Measurements from ENCODE around the gene RSU1. TPM values are rescaled to one million over a fixed set of nuclear protein-coding genes. Genes with fewer than 3 reads are reported as not detected.

RSU1 gene
- total and polyA plus RNA-seq, 2 of the 13 experiments (the other 11 are each of a cell fraction or from before 2014, with no cell fraction given) = 32.3 to 35.1 TPM

DNA sequence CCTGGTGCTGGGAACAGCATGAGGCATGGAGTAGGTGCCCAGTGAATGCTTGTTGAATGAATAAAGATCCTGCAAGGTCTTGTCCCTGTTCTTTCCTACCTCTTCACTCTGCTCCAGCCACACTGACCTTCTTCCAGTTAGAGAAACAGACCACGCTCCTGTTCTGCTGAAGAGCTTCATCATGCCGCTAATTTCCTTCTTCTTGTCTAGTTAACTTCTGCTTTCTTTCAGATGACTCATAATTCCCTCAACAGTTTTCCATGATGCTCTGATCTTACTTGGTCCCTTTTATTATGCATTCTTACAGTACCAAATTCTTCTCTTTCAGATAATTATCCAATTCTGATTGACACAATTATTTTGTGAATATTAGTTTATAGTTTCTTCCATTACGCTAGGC lies 236.0 kb downstream of the RSU1 start:
- Histone ChIP-seq H3K27me3 (ENCODE audit: control insufficient read depth in 1 of 2, insufficient read depth in 2 of 2, low read length in 2 of 2) (no peaks in the 10 kb centered on the region), H3K4me2 (ENCODE audit: low read depth, low read length) (no peak overlapping the region), H3K9me3 (ENCODE audit: low read length) (no peaks in the 10 kb centered on the region), H3K4me1 (ENCODE audit: insufficient read depth, low read length) (peaks cover 17% of the 10 kb centered on the region; the same call in 1 of the 2 replicates), H2AFZ (ENCODE audit: low read length) (no peak overlapping the region), H3K9ac (ENCODE audit: insufficient read depth, low read depth, low read length) (no peak overlapping the region), H3K79me2 (ENCODE audit: insufficient read depth, low read length) (no peaks in the 10 kb centered on the region), H3K36me3 (replicated peaks in 1 of 2; ENCODE audit: control insufficient read depth in 1 of 2, insufficient read depth in 2 of 2, low read length in 2 of 2) (no peaks in the 10 kb centered on the region), H3K27ac (ENCODE audit: extremely low read length, insufficient read depth, low read length) (no peak overlapping the region), H4K20me1 (ENCODE audit: insufficient read depth, low read length) (no peaks in the 10 kb centered on the region), H3K4me3 (replicated peaks in 1 of 3; ENCODE audit: insufficient read depth in 1 of 3, low read depth in 2 of 3, low read length in 3 of 3) (no peak overlapping the region)
- ATAC-seq (no peak), DNase-seq (ENCODE audit: low spot score) (no peak), FAIRE-seq (no peak)
- BruUV-seq (replicated peaks) = no TSS peak
- TF ChIP-seq FOXA3 (CRISPR knock-in tag; IDR thresholded peaks at IDR 0.05) = no peak
- TF ChIP-seq, protein P1, sequence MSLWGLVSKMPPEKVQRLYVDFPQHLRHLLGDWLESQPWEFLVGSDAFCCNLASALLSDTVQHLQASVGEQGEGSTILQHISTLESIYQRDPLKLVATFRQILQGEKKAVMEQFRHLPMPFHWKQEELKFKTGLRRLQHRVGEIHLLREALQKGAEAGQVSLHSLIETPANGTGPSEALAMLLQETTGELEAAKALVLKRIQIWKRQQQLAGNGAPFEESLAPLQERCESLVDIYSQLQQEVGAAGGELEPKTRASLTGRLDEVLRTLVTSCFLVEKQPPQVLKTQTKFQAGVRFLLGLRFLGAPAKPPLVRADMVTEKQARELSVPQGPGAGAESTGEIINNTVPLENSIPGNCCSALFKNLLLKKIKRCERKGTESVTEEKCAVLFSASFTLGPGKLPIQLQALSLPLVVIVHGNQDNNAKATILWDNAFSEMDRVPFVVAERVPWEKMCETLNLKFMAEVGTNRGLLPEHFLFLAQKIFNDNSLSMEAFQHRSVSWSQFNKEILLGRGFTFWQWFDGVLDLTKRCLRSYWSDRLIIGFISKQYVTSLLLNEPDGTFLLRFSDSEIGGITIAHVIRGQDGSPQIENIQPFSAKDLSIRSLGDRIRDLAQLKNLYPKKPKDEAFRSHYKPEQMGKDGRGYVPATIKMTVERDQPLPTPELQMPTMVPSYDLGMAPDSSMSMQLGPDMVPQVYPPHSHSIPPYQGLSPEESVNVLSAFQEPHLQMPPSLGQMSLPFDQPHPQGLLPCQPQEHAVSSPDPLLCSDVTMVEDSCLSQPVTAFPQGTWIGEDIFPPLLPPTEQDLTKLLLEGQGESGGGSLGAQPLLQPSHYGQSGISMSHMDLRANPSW (CRISPR knock-in tag; IDR thresholded peaks at IDR 0.05; ENCODE audit: borderline replicate concordance) = no peak
- TF ChIP-seq BORCS8-MEF2B (CRISPR knock-in tag; IDR thresholded peaks at IDR 0.05) = no peak
- no peak for TF ChIP-seq ZNF460 (CRISPR knock-in tag; IDR thresholded peaks at IDR 0.05; ENCODE audit: borderline replicate concordance)
- TF ChIP-seq MLLT10 (CRISPR knock-in tag; IDR thresholded peaks at IDR 0.05) = no peak
- no peak for TF ChIP-seq MEIS2 (CRISPR knock-in tag; IDR thresholded peaks at IDR 0.05)
- no peak for TF ChIP-seq ATF7 (IDR thresholded peaks at IDR 0.05)
- TF ChIP-seq ATF7 (CRISPR knock-in tag; IDR thresholded peaks at IDR 0.05) = no peak
- TF ChIP-seq, protein P2, sequence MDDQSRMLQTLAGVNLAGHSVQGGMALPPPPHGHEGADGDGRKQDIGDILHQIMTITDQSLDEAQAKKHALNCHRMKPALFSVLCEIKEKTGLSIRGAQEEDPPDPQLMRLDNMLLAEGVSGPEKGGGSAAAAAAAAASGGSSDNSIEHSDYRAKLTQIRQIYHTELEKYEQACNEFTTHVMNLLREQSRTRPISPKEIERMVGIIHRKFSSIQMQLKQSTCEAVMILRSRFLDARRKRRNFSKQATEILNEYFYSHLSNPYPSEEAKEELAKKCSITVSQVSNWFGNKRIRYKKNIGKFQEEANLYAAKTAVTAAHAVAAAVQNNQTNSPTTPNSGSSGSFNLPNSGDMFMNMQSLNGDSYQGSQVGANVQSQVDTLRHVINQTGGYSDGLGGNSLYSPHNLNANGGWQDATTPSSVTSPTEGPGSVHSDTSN (CRISPR knock-in tag; IDR thresholded peaks at IDR 0.05; ENCODE audit: borderline replicate concordance) = no peak
- POLR2A ChIA-PET = no interaction called here
- CTCF ChIA-PET (ENCODE audit: low intra/inter-chr PET ratio, low total read pairs) = no interaction called here
- intact Hi-C loops (cut with micrococcal nuclease; ENCODE audit: unreplicated experiment) (no loop called here), in situ Hi-C loops (cut with HindIII; ENCODE audit: extremely low pct_ligation_motif_present, low pct_unique_long_range_greater_than_20kb) (no loop called here)
- WGBS (ENCODE audit: low lambda C conversion rate) = 47% methylated on average over 3 of the region's 3 CpGs

All from HepG2 (cell line).